Liver (tissue), 9 donors: ENCODE measurements around the gene RXRB. TPM values are rescaled to one million over a fixed set of nuclear protein-coding genes. Genes with fewer than 3 reads are reported as not detected.

Source experiments
- DNase-seq: peaks from one replicate; pipeline ENCODE4 v3.0.0-alpha.2; 2017; ENCODE audit warnings: low spot score
- H3K27ac ChIP-seq, 2 donors: one replicate each; pipeline ENCODE4 v1.7.0; 2013; ENCODE audit warnings: inconsistent platforms in 2 of 2, low read length in 2 of 2, control low read depth in 1 of 2, low read depth in 1 of 2, mild to moderate bottlenecking in 1 of 2
- H3K27me3 ChIP-seq, 4 donors: one replicate each; pipeline versions ENCODE4 v1.6.1 to v1.7.0; 2013; ENCODE audit warnings: low read length in 3 of 4, inconsistent platforms in 1 of 4, mild to moderate bottlenecking in 1 of 4, moderate library complexity in 1 of 4; ENCODE audit not compliant: control insufficient read depth in 4 of 4, insufficient read depth in 4 of 4
- H3K36me3 ChIP-seq, 4 donors: one replicate each; pipeline versions ENCODE4 v1.6.1 to v1.7.0; 2013; ENCODE audit warnings: low read length in 3 of 4, mild to moderate bottlenecking in 3 of 4, low read depth in 1 of 4, moderate library complexity in 1 of 4; ENCODE audit not compliant: control insufficient read depth in 4 of 4, insufficient read depth in 3 of 4
- H3K4me1 ChIP-seq, 4 donors: one replicate each; pipeline versions ENCODE4 v1.6.1 to v1.7.0; 2013; ENCODE audit warnings: low read length in 3 of 4, mild to moderate bottlenecking in 3 of 4, moderate library complexity in 1 of 4; ENCODE audit not compliant: control insufficient read depth in 4 of 4, insufficient read depth in 4 of 4
- H3K4me3 ChIP-seq, 3 donors: one replicate each; pipeline versions ENCODE4 v1.6.1 to v1.7.0; 2013; ENCODE audit warnings: low read length in 3 of 3, control low read depth in 1 of 3, low read depth in 1 of 3, mild to moderate bottlenecking in 1 of 3
- H3K9ac ChIP-seq, 2 donors: one replicate each; pipeline ENCODE4 v1.7.0; 2013; ENCODE audit warnings: low read length in 2 of 2, mild to moderate bottlenecking in 2 of 2, moderate library complexity in 2 of 2, control low read depth in 1 of 2, low read depth in 1 of 2
- H3K9me3 ChIP-seq, 4 donors: one replicate each; pipeline versions ENCODE4 v1.6.1 to v1.7.0; 2013; ENCODE audit warnings: low read length in 3 of 4; ENCODE audit not compliant: control insufficient read depth in 4 of 4
- ATF3 ChIP-seq: IDR thresholded peaks from 2 replicates; pipeline ENCODE4 v1.6.1; 2016; ENCODE audit warnings: antibody characterized with exemption
- CTCF ChIP-seq: fragments of 150-350 bp; IDR thresholded peaks from 2 replicates; pipeline ENCODE4 v1.5.1; 2017; ENCODE audit warnings: improper control_type of control experiment, low read depth, low read length; ENCODE audit not compliant: missing input control
- EGR1 ChIP-seq, 2 donors: IDR thresholded peaks; 2 replicates each; pipeline ENCODE4 v1.6.1; 2016 to 2018; ENCODE audit warnings: antibody characterized with exemption in 2 of 2, low read depth in 2 of 2
- FOXA1 ChIP-seq: IDR thresholded peaks from 2 replicates; pipeline ENCODE4 v1.6.1; 2016; ENCODE audit warnings: antibody characterized with exemption
- GABPA ChIP-seq, 2 donors: IDR thresholded peaks in 1 of 2; conservative IDR thresholded peaks in 1 of 2; 2 replicates each; pipeline ENCODE4 v1.6.1; 2016; ENCODE audit warnings: antibody characterized with exemption in 2 of 2, mild to moderate bottlenecking in 1 of 2, moderate library complexity in 1 of 2
- HNF4A ChIP-seq, 2 donors: conservative IDR thresholded peaks; 2 replicates each; pipeline ENCODE4 v1.6.1; 2016; ENCODE audit warnings: antibody characterized with exemption in 2 of 2, mild to moderate bottlenecking in 2 of 2
- NR2F2 ChIP-seq: IDR thresholded peaks from 2 replicates; pipeline ENCODE4 v1.6.1; 2016; ENCODE audit warnings: antibody characterized with exemption
- RAD21 ChIP-seq, 2 donors: IDR thresholded peaks; 2 replicates each; pipeline ENCODE4 v1.6.1; 2016; ENCODE audit warnings: antibody characterized with exemption in 2 of 2, mild to moderate bottlenecking in 2 of 2
- RXRA ChIP-seq, 2 donors: IDR thresholded peaks; 2 replicates each; pipeline ENCODE4 v1.6.1; 2017 to 2018; ENCODE audit warnings: antibody characterized with exemption in 2 of 2, mild to moderate bottlenecking in 1 of 2
- SP1 ChIP-seq: IDR thresholded peaks from 2 replicates; pipeline ENCODE4 v1.6.1; 2018; ENCODE audit warnings: antibody characterized with exemption, mild to moderate bottlenecking
- TAF1 ChIP-seq: conservative IDR thresholded peaks from 2 replicates; pipeline ENCODE4 v1.6.1; 2016; ENCODE audit warnings: antibody characterized with exemption, mild to moderate bottlenecking
- YY1 ChIP-seq: IDR thresholded peaks from 2 replicates; pipeline ENCODE4 v1.6.1; 2016; ENCODE audit warnings: antibody characterized with exemption, mild to moderate bottlenecking
- WGBS: extraction: QIAGEN DNeasy Blood & Tissue Kit; methylation state at CpG from one replicate; pipeline ENCODE4 v1.1.7; 2013; 5-methylcytosine and 5-hydroxymethylcytosine counted together
- polyA plus RNA-seq, 2 donors: library from polyadenylated mRNA; stranded (reverse) in 1 of 2; unstranded in 1 of 2; fragments of 200-250 nt in 1 of 2; fragments of >200 nt in 1 of 2; fragmentation: Nextera tagmentation in 1 of 2; extraction: Ambion mirVana in 1 of 2; gene quantifications; one replicate each; pipeline versions ENCODE4 v1.2.1 to v1.2.3, GENCODE V29; 2013 to 2015
- total RNA-seq, 2 donors: library from RNA; depleted of rRNA; stranded (reverse); fragments of >200 nt; gene quantifications; one replicate each; pipeline ENCODE4 v1.2.3, GENCODE V29; 2014
- donor health status: healthy.
- donor health status: healthy.
- donor health status: healthy.
- donor health status: healthy.
- donor health status: healthy.

RXRB gene
- total and polyA plus RNA-seq, 4 donors: 7.7 to 19.4 (median 11.7) TPM

DNA sequence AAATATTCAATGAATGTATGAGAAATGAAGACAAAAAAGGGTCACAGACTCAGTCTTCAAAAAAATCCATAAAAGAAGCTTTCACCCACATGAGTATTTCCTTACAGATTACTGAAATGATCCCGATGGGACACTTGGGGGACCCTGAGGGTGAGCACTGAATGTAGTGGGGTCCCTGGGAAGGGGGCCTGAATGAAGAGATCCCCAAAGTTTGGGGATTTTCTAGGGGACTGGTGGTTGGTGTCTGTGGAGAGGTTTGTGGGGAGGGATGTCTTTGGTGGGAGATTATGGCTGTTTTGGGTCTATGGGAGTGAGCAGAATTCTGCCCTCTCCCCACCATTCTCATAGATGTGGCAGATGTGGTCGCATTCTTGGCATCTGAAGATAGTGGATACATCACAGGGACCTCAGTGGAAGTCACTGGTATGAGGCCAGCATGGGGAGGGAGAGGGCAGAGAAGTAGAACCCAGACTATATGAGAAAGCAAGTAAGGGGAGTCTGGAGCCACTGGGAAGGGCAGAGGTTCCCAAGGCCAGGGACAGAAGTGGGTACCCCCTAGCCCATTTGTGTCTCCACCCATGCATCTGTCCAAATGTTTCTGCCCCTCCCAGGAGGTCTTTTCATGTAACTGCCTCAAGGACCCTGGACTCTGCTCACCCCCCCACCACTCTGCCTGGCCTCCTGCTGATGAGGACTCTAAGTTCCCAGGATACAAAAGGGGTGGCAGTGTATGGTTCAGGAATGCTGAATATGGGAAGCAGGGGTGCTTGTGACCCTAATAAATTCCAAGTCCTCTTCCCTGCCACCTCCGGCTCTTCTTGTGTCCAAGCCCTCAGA is 5.8 kb upstream of the RXRB start:
- H3K27ac ChIP-seq: no peak overlapping the region
- 90% methylated on average over 3 of the region's 3 CpGs for WGBS
- no peak for DNase-seq
- peaks cover 3 to 36% (median 19%) of the 10 kb centered on the region in 4 donors for H3K36me3 ChIP-seq
- H3K9me3 ChIP-seq: no peaks in the 10 kb centered on the region
- H3K4me3 ChIP-seq: no peak overlapping the region
- no peak overlapping the region for H3K9ac ChIP-seq
- H3K4me1 ChIP-seq: peaks cover 9 to 50% (median 33%) of the 10 kb centered on the region in 4 donors
- no peaks in the 10 kb centered on the region for H3K27me3 ChIP-seq
- no peak for TF ChIP-seq EGR1 (IDR thresholded peaks at IDR 0.05; ENCODE audit: low read depth in 2 of 2)
- no peak for TF ChIP-seq SP1
- TF ChIP-seq TAF1: no peak
- no peak for TF ChIP-seq YY1
- no peak for TF ChIP-seq GABPA (IDR thresholded peaks at IDR 0.05 in 1 of 2, conservative IDR thresholded peaks at IDR 0.05 in 1 of 2)
- TF ChIP-seq NR2F2: no peak
- TF ChIP-seq HNF4A (conservative IDR thresholded peaks at IDR 0.05): no peak

DNA sequence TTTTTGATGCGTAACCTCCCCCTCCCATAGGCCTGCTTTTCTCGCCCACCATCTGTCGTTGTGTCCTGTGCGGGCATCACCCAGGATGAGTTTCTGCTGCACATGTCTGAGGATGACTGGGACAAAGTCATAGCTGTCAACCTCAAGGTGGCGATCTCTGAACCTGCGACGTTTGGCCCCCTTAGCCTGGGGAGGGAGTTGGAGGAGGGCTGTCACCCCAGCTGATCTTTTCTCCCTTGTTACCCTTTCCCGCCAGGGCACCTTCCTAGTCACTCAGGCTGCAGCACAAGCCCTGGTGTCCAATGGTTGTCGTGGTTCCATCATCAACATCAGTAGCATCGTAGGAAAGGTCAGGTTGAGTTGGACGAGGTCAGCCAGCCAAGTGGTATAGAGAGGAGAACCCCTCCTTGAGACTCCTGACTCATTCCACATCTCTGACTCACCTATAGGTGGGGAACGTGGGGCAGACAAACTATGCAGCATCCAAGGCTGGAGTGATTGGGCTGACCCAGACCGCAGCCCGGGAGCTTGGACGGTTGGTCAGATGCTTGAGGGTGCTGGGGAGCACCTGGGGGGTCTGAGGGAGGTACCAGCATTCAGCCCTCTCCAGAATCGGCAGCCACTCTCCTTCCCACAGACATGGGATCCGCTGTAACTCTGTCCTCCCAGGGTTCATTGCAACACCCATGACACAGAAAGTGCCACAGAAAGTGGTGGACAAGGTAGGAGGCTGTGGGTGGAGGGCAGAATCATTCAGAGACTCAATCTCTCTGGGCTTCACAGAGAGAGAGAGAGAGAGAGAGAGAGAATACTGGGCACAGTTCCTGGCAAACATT is 4.9 kb upstream of the RXRB start:
- peaks cover 3 to 29% (median 19%) of the 10 kb centered on the region in 4 donors for H3K36me3 ChIP-seq

More for the DNA sequence above, 4.9 kb upstream of the RXRB start:
- no peak for TF ChIP-seq GABPA (IDR thresholded peaks at IDR 0.05 in 1 of 2, conservative IDR thresholded peaks at IDR 0.05 in 1 of 2)
- TF ChIP-seq NR2F2: no peak
- no peak for TF ChIP-seq RXRA (IDR thresholded peaks at IDR 0.05)
- TF ChIP-seq RAD21 (IDR thresholded peaks at IDR 0.05): no peak
- TF ChIP-seq CTCF: no peak
- no peak for TF ChIP-seq ATF3
- TF ChIP-seq FOXA1: no peak
- TF ChIP-seq YY1: no peak
- no peak for TF ChIP-seq SP1
- TF ChIP-seq TAF1: no peak
- Histone ChIP-seq H3K27ac (peak overlapping the region; percentile 74 to 86), H3K9ac (peak overlapping the region; percentile 25 to 44), H3K4me1 (peaks cover 9 to 51% (median 35%) of the 10 kb centered on the region in 4 donors), H3K9me3 (no peaks in the 10 kb centered on the region), H3K27me3 (no peaks in the 10 kb centered on the region), H3K4me3 (peak overlapping the region; percentile 38 to 68 (median 58))
- no peak for DNase-seq
- WGBS: 53% methylated on average over 17 of the region's 17 CpGs
